ENCODE results near the gene PRMT1. TPM values are rescaled to one million over a fixed set of nuclear protein-coding genes. Genes with fewer than 3 reads are reported as not detected.

PRMT1 gene
- total and polyA plus RNA-seq, 9 of the 15 experiments (the other 6 are each of a cell fraction or from before 2014, with no cell fraction given), result 13.3 to 464 (median 326) TPM

GRCh38 chr19:49680421-49681351 is 3.6 kb downstream of the PRMT1 start (continued):
- TF ChIP-seq ZNF318 (IDR thresholded peaks at IDR 0.05; ENCODE audit: borderline replicate concordance in 1 of 2, low read depth in 1 of 2) (no peak), KLF16 (IDR thresholded peaks at IDR 0.05) (peak; percentile 59; the same call in 1 of the 2 replicates), RBFOX2 (IDR thresholded peaks at IDR 0.05; ENCODE audit: low read depth, low read length) (peak; percentile 58), PURB (CRISPR knock-in tag; IDR thresholded peaks at IDR 0.05; ENCODE audit: low read depth) (no peak), CBX3 (IDR thresholded peaks at IDR 0.05; ENCODE audit: borderline replicate concordance in 1 of 2, low read length in 2 of 2) (0 out of 3 replicates have a peak, but pooled peaks of 1 of the 2 experiments have one; percentile 54), ZBTB11 (CRISPR knock-in tag; IDR thresholded peaks at IDR 0.05) (no peak), XRCC5 (IDR thresholded peaks at IDR 0.05; ENCODE audit: low read depth, low read length) (peak; percentile 90; the same call in 1 of the 2 replicates), ZNF507 (tag; conservative IDR thresholded peaks at IDR 0.05) (no peak), ZNF589 (CRISPR knock-in tag; IDR thresholded peaks at IDR 0.05; ENCODE audit: low read depth) (no peak), ZNF143 (CRISPR knock-in tag; IDR thresholded peaks at IDR 0.05) (peak; percentile 31; the same call in 1 of the 2 replicates), ZBTB7A (IDR thresholded peaks at IDR 0.05; ENCODE audit: borderline replicate concordance, control insufficient read depth, low read depth, low read length) (no peak), ZFX (CRISPR knock-in tag; IDR thresholded peaks at IDR 0.05) (peak; percentile 56)
